ENCODE measurements around the gene TMEM86A.

The TMEM86A gene

DNA sequence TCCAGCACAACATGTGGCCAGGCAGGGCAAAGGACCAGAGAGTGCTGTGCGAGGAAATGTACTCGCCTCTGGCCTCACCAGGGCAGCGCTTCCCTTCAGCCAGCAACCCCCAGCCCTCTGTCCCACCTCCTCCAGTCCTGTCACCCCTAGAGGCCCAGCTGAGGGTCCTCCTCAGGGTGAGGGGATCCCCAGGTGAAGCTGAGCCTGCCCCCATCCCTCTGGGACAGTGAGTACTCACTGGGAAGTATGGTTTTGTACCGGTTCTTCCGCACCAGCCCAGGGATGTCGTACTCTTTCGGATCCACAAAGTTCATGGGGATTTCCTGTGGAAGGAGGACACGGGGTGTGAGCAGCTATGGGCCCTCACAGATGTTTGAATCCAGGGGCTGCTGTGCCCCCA lies 39.1 kb downstream of the TMEM86A start:
- CTCF ChIA-PET = no interaction called here
- H3K27ac ChIP-seq = no peak overlapping the region
- DNase-seq (ENCODE audit: low spot score) = no peak
- POLR2A ChIA-PET (ENCODE audit: low non-redundant PET) = interaction anchor here (0.6 kb wide), 1 partner anchor 13 kb away, joined by 4 read pairs; no protein-coding TSS in a partner anchor
- TF ChIP-seq, protein P1, sequence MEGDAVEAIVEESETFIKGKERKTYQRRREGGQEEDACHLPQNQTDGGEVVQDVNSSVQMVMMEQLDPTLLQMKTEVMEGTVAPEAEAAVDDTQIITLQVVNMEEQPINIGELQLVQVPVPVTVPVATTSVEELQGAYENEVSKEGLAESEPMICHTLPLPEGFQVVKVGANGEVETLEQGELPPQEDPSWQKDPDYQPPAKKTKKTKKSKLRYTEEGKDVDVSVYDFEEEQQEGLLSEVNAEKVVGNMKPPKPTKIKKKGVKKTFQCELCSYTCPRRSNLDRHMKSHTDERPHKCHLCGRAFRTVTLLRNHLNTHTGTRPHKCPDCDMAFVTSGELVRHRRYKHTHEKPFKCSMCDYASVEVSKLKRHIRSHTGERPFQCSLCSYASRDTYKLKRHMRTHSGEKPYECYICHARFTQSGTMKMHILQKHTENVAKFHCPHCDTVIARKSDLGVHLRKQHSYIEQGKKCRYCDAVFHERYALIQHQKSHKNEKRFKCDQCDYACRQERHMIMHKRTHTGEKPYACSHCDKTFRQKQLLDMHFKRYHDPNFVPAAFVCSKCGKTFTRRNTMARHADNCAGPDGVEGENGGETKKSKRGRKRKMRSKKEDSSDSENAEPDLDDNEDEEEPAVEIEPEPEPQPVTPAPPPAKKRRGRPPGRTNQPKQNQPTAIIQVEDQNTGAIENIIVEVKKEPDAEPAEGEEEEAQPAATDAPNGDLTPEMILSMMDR (conservative IDR thresholded peaks at IDR 0.05; ENCODE audit: low read depth) = no peak

DNA sequence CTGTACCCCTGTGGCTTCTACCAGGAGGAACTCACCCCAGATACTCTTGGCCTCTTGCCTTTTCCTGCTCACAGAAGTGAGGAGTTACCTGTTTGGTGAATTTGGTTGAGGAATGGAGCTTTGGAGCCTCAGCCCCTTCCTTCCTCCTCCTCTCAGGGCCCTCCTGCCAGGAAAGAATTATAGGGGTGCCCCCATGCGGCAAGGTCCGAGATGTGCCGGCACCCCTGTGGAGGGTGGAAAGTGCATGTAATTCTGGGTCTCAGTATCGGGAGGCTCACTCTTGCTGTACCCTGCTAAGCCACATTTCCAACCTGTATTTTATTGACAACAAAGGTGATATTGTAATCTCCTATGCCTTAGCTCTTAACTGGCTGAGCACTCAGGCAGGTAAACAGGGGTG lies 41.1 kb downstream of the TMEM86A start:
- POLR2A ChIA-PET (ENCODE audit: low non-redundant PET) = interaction anchor here (0.6 kb wide), 1 partner anchor 154 kb away, joined by 5 read pairs; no protein-coding TSS in a partner anchor
- CTCF ChIA-PET = interaction anchor here (0.5 to 1.0 kb wide), 3 partner anchors 12 to 114 kb away, joined by 4 to 5 read pairs (median 4); no protein-coding TSS in a partner anchor

DNA sequence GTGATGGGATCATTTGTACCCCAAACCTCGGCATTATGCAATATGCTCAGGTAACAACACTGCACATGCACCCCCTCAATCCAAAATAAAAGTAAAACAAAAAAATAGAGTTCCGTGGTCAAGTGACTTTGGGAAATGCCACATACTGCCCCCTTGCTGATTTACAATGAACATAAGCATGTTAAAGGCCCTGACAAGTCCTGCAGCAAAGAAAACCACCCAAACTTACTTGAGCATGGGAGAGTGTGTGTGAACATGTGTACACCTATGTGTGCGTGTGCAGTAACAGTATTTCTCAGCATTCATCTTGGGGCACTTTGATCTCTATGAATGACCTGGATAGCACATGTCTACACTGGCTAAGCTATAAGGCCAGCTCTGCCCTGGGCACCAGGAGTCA lies 43.2 kb downstream of the TMEM86A start:
- POLR2A ChIA-PET (ENCODE audit: low non-redundant PET) = interaction anchor here (0.6 kb wide), 1 partner anchor 41 kb away, joined by 3 read pairs; no protein-coding TSS in a partner anchor
- H3K27ac ChIP-seq = no peak overlapping the region
- CTCF ChIA-PET = no interaction called here
- DNase-seq (ENCODE audit: low spot score) = no peak
- TF ChIP-seq, protein P1 (conservative IDR thresholded peaks at IDR 0.05; ENCODE audit: low read depth) = no peak

More for the DNA sequence above, 41.1 kb downstream of the TMEM86A start:
- DNase-seq (ENCODE audit: low spot score) = no peak
- TF ChIP-seq, protein P1 (conservative IDR thresholded peaks at IDR 0.05; ENCODE audit: low read depth) = no peak
- no peak overlapping the region for H3K27ac ChIP-seq

DNA sequence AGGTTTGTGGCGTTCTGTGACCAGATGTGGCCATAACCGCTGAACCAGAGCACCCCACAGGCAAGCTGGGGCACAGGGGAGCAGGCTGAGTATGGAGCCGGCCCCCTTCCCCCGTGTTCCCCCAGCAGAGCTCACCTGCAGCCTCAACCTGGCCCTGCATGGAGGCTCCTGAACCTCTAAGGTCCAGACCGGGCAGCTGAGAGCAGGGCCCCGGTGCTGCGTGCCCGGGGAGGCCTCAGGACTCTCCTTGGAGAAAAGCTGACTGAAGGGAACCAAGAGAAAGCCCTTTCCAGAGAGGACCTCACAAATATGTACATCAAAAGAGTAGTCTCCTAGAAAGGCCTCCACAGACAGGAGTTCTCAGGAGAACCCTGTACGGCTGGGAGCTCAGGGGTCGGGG lies 44.8 kb downstream of the TMEM86A start:
- no peak for DNase-seq (ENCODE audit: low spot score)
- ChIA-PET POLR2A (ENCODE audit: low non-redundant PET) (no interaction called here), CTCF (no interaction called here)
- H3K27ac ChIP-seq = no peak overlapping the region
- TF ChIP-seq, protein P1 (conservative IDR thresholded peaks at IDR 0.05; ENCODE audit: low read depth) = no peak

DNA sequence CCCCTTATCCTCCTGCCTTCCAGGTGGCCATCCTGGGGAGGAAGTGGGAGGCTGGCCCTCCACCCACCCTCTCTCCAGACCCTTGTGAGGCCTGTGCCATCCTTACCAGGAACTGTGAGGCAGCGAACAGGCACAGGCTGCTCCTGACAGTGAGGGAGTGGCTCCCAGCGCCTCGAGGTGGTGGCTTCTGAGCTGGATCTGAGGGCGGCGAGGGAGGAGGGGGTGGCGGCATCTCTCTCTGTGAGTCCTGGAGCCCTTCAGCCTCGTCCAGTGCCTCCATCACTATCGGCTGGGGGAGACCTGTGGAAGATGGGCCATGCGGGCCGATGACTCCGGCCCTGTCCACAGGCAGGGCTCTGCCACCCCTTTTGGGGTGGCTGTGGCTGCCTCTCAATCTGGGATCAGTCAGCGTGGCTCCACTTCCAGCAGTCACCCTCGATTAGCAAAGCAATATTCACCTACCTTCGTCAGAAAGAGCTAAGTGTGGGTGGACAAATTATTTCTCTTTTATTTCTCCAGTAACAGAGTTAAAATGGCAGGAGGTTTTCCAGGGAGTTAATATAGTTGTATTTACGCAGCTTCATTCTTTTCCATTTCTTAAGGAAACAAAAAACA lies 45.4 kb downstream of the TMEM86A start:
- CTCF ChIA-PET = no interaction called here
- DNase-seq (ENCODE audit: low spot score) = no peak
- POLR2A ChIA-PET (ENCODE audit: low non-redundant PET) = no interaction called here
- no peak overlapping the region for H3K27ac ChIP-seq
- TF ChIP-seq, protein P1 (conservative IDR thresholded peaks at IDR 0.05; ENCODE audit: low read depth) = no peak

DNA sequence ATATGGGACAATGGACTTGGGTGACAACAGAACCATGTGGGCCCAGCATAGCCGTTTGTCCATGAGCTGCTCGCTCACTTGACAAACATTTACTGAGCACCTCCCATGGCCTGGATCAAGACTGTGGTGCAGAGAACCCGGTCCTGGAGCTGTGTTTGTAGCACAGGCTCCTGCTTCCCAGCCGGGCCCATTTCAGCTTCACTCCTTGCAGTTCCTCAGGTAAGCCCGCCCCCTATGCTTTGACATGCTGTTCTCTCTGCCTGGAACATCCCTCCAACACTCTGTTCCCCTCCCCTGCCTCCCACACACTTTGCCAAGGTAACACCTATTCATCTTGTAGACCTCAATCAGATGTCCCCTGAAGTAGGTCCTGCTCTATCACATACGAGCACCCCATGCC lies 46.7 kb downstream of the TMEM86A start:
- ChIA-PET CTCF (no interaction called here), POLR2A (ENCODE audit: low non-redundant PET) (no interaction called here)
- no peak overlapping the region for H3K27ac ChIP-seq
- no peak for DNase-seq (ENCODE audit: low spot score)
- TF ChIP-seq, protein P1 (conservative IDR thresholded peaks at IDR 0.05; ENCODE audit: low read depth) = no peak

Data from RWPE1 (cell line).